ENCODE data around the gene IKZF2.
"Not testable (repeated sequence)": the region's sequence is repeated elsewhere in the genome, so short reads cannot be mapped to it uniquely, and the experiment has no call there.

IKZF2 gene

GRCh38 chr2:213036836-213037235, 114.6 kb downstream of the IKZF2 start:
- no peak for DNase-seq (ENCODE audit: low spot score)

DNA sequence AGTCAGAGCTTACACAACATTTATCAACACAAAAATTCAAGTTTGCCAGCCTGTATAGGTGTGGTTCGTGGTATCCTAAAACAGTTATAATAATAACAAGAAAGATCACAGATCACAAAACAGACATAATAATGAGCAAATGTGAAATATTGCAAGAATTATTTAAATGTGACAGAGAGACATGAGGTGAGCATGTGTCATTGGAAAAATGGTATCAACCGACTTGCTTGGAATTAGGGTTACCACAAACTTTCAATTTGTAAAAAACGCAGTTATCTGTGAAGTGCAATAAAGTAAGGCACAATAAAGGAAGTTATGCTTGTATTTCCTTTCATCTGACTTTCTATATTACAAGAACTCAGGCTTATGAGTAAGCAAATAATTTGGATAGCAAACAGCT, 116.8 kb downstream of the IKZF2 start:
- no peak for DNase-seq (ENCODE audit: low spot score)

DNA sequence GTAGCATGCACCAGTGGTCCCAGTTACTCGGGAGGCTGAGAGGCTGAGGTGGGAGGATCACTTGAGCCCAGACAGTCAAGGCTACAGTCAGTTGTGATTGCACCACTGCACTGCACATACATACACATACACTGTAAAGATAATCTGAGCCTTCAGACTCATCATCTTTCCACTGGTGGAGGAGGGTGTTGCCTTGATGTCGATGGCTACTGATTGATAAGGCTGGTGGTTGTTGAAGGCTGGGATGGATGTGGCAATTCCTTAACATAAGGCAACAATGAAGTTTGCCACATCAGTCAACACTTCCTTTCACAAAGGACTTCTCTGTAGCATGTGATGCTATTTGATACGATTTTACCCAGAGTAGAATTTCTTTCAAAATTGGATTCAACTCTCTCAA, 118.8 kb downstream of the IKZF2 start:
- no peak for DNase-seq (ENCODE audit: low spot score)

DNA sequence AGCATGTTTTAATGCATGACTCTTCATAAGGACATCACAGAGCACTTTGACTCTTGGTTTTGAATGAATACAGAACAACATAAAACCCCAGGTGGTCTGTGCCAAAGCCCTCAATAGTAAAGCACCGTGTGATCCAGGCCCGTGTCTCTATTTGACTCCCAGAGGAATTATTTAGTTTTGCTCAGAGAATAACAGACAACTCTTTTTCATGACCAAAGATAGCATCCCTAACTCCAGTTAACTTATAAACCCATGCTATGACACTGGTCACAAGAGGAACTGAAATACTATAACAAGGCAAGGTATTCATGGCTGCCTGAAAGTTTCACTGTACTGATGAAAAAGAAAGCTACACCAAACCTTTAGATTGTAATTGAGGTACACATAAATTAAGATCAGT, 128.4 kb downstream of the IKZF2 start:
- no peak for DNase-seq (ENCODE audit: low spot score)

GRCh38 chr2:213021971-213022899, 129.2 kb downstream of the IKZF2 start:
- DNase-seq (ENCODE audit: low spot score), result no peak

GRCh38 chr2:213020913-213021312, 130.5 kb downstream of the IKZF2 start:
- DNase-seq (ENCODE audit: low spot score), result not testable (repeated sequence)

- DNase-seq (ENCODE audit: low spot score), result no peak
Measured at GRCh38 chr2:213020268-213020667, 131.1 kb downstream of the IKZF2 start.

DNA sequence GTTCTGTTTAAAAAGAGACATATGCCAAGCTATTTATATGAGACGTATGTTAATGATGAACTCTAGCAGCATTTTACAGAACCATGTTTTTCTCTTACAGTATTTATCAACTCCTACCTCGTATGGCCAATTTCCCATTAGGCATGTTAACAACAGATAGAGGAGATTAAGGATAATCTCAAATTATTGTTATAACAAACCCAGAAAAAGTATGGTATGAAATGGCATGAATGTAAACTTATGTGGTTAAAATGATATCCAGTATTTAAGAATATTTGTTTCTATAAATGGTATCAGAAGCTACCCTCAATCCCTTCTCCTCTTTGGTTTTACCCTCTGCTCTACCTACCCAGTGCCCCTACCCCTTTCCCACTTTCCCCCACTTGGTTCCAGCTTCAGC, 132.0 kb downstream of the IKZF2 start:
- DNase-seq (ENCODE audit: low spot score), result no peak

- no peak for DNase-seq (ENCODE audit: low spot score)
Measured at GRCh38 chr2:213018340-213018901, 133.0 kb downstream of the IKZF2 start.

GRCh38 chr2:213017404-213017803, 134.0 kb downstream of the IKZF2 start:
- no peak for DNase-seq (ENCODE audit: low spot score)

- no peak for DNase-seq (ENCODE audit: low spot score)
Measured at GRCh38 chr2:213016984-213017351, 134.4 kb downstream of the IKZF2 start.

DNA sequence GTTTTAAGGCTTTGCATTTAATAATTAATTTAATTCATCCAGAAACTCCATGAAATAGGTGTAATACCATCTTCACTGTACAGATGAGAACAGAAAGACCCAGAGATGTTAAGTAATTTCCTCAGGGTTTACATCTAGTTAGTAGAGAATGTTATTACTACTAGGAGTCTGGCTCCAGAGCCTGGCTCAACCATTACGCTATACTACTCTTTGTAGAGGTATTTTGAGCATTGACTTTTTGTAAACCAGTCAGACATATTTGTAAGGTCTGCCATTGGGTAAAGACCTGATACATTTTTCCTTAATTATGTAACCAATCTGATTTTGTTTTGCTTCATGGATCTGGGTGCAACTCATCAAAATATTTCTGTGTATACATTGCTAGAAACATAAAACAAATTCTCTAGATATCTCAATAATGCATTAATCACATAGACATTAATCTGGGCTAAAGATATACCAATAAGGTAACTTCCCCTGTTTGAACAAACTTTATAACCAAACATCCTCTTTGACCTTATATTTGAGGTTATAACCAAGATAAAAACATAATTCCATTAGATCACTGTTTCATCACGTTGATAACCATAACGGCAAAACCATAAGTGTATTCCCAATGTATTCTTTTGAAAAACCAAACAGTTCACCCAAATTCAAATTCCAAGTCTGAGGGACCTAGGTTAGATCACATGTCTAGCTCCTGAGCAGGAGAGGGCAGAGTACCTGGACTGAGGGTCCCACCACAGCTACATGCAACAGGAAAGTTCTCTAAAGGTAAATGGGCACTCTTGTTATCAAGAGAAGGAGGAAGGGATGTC, 135.0 kb downstream of the IKZF2 start:
- no peak for DNase-seq (ENCODE audit: low spot score)

DNA sequence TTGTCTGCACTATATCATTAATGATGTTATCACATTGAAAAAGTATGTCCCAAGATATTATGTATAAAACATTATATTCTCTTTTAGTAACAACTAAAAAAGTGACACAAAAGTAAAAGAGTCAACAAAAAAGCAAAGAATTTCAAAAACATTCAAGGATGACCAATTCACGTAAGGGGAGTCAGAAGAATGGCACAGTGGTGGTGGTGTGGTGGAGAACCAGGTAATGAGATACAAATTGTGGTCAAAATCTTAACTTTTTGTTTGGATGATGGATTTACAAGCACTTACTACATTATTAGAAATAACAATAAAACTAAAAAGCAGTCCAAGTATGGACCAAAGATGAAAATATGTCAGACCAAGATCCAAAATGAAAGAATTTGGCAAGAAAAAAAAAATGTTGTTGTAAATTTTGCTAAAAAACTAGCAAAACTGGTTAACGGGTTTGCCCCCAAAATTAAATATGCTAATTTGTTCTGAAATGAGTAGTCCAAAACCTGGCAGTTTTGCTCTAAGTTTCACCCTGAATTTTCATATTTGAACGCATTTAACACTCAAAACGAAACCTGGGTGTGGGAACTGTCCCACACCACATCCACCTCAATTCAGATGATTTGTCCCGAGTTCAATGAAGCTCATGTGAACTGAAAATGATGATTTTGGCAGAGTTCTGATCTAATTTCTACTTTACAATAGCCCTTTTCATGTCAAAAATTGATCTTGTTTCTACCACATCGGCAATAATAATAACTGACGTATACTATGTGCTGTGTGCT, 135.8 kb downstream of the IKZF2 start:
- DNase-seq (ENCODE audit: low spot score), result no peak

DNA sequence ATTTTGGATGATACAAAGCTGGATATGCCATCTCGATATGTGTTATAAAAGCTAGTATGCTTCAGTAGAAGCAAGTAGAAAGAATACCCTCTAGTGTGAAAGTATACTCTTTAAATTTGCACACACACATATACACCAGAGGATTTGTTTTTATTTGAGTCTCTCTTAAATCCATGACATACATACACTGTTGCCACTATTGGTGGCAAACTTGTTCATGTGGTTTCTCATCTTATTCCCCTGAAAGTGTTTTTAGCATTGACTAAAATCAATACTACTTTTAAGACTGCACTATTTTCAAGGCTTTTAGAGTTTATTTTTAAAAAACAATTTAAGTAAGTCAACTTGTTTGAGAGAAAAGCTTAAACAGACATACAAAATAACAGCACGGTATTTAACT, 137.4 kb downstream of the IKZF2 start:
- DNase-seq (ENCODE audit: low spot score), result no peak

DNA sequence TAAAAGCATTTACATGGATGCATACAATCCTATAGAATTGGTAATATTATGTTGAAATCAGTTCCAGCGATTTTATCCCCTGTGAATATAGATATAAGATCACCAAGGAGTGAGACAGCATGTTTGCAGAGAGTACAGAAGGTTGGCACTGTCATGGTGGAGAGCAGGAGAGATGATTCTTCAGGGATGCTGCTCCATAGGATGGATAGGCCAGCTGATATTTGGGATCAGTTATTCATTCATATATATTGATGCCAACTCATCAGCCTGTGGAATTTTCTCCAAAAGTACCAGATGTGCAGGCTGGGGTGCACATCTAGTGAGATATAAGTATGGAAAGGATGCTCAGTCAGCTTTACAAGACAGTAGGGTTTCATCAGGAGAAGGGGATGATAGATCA, 139.9 kb downstream of the IKZF2 start:
- DNase-seq (ENCODE audit: low spot score), result no peak

DNA sequence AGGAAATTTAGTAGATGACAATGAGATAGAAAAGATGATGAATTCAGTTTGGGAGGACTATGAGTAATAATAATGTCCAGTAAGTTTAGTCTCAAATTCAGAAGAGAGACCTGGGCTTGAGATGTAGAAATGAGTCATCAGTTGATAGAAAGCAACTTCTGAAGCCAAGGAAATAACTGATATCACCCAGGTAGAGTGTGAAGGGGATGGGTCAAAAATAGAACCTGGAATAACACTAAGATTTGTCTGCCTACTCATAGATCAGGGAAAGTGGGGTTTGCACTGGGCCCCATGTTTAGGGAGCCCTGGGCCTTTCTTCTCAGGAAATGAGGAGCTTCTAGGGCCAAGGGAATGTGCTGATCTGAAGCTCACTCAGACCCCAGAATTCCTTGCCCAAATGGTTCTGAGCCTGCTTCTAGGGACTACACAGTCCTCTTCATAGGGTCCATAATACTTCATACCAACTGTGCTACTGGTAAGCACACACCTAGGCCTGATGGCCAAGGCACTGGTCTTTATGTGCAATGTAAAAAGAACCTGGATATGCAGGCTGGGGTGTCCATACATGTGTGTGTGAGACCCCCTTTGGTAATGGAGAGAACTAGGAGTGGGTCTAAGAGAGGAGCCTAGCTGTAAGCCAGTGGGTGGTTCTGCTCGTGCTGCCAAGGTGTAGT, 141.2 kb downstream of the IKZF2 start:
- no peak for DNase-seq (ENCODE audit: low spot score)

DNA sequence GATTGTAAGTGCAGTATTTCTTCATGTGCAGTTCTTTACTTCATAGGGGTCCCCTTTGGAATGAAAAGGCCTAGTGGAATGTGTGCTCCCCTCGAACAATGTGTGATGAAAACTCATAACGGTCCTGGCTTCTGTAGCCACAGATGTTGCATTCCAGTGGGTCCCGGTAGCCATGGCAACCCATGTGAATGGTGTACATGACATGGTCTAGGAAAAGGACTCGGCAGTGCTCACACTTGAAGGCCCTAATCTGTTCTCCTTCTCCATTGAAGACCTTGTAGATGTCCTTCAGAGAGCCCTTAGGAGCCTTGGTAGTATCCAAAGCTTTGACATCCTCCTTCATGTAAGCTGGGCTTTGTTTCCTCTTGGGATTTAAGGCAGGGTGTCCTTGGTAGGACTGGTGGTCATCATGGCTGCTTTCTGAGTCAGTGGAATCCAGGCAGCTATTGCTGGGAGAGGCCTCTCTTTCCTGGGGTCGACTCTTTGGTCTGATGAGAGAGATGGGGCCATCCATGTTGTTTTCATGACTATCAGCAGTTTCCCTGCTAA, 144.0 kb downstream of the IKZF2 start:
- no peak for DNase-seq (ENCODE audit: low spot score)

DNA sequence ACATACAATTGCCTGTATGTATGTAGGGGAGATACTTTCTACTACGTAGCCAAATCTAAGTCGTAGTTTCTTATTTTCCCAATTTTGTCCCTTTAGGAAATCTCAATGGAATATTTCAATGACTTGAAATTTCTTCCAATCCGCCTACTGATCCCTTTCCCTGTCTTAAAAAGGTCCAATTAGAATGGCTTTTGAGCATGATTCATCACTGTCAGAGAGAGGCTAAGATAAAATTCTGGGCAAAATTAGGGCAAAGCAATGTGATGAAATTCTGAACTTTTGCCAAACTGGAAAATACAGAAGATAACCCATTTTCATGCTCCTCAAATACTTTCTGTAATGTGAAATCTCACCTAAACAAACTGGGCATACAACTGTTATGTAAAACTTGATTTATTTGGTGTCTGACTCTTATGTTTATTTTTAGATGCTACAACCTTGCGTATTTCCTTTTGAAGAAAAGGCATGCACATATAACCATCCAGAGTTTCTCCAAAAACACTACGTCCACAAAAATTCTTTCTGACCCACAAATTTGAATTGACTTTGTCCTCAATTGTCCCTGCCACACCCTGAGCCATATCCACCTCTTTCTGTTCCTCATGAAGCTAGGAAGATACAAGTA, 147.1 kb downstream of the IKZF2 start:
- no peak for DNase-seq (ENCODE audit: low spot score)

DNA sequence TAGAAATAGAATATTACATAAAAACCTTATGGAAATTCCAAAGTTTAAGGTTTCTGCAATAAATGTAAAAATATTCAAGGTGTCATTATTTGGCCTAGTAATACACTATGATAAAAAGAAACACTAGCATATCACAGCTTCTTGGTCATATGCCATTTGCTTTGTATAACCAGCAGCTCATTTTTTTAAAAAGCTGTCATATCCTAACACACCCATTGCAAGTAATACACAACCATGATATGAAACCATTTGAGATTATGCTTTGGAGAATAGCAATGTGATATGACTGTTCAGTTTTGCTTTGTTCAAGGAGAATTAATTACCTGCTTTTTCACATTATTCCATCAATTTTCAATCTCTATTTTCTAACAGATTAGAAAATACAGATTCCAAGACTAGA, 149.0 kb downstream of the IKZF2 start:
- no peak for DNase-seq (ENCODE audit: low spot score)

- DNase-seq (ENCODE audit: low spot score), result no peak
Measured at GRCh38 chr2:213001297-213001910, 150.0 kb downstream of the IKZF2 start.

Data from COLO829 (cell line).